ENCODE results near the gene LYG2.
"Not testable (repeated sequence)": the region's sequence is repeated elsewhere in the genome, so short reads cannot be mapped to it uniquely, and the experiment has no call there.

Gene LYG2

DNA sequence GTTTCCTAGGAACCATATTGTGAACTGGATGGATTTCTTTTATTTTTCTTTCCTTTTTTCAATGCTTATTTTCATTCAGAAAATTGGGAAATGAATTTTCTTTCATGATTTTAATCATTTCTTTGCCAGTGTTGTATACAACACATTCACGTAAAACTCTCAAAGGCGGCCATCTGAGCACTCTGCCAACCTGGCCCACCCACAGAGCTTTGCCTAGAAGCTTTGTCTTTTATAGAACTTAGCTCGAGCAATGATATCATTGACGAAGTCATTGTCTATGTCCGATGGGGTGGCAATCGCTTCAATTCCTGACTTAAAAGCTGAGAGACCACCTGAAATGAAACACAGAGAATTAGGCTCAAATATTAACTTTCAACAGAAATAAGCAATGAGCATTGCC, 13.3 kb downstream of the LYG2 start:
- peaks cover 0 to 4% of the 10 kb centered on the region in 2 donors for H3K4me1 Mint-ChIP-seq
- no peak overlapping the region for H3K27ac Mint-ChIP-seq
- no peak for DNase-seq
- peaks cover 0 to 1% of the 10 kb centered on the region in 2 donors for H3K36me3 Mint-ChIP-seq
- no peak for ATAC-seq (replicated peaks)
- H3K9me3 Mint-ChIP-seq: no peaks in the 10 kb centered on the region
- no peak overlapping the region for H3K4me3 Mint-ChIP-seq
- H3K27me3 Mint-ChIP-seq: no peaks in the 10 kb centered on the region

DNA sequence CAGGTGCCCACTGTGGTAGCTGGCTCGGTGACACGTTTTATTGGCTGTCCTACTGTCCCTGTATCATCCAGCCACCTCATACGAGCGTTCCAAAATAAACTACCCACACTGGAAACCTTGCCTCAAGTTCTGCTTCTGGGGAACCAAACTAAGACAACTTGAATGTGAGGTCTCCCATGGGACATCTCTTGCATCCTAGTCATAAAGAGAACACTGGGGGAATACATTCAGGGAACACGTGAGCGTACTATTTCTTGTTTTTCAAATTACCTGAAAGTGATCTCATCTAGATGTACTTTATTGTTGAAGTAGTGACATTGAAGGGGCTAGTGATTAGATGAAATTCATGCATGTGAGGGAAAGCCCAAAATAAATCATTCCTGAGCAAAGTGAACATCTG, 15.0 kb downstream of the LYG2 start:
- DNase-seq: no peak
- Mint-ChIP-seq H3K27me3 (no peaks in the 10 kb centered on the region), H3K27ac (no peak overlapping the region), H3K9me3 (peaks cover 0 to 1% of the 10 kb centered on the region in 2 donors), H3K4me1 (peaks cover 0 to 4% of the 10 kb centered on the region in 2 donors), H3K36me3 (no peaks in the 10 kb centered on the region), H3K4me3 (no peak overlapping the region)
- ATAC-seq (replicated peaks): peak; percentile 46 to 77

DNA sequence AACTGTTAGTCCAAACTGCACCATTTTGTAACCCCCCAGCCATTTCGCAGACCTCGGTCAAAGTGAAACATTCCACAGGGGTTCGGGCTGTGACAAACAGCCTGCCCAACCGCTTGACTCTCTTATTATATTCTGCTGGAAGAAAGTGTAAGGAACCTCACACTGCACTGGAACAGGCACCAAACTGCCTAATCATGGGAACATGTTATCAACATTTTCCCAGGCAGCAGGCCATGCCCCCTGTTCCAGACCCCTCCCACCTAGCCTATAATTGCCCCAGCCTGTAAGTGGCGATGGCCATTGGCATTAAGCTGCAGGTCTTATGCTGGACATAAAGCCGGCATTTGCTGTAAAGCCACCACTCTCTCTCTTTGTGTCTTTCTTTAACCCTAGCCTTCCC, 16.9 kb downstream of the LYG2 start:
- Mint-ChIP-seq H3K36me3 (no peaks in the 10 kb centered on the region), H3K27ac (no peak overlapping the region), H3K4me1 (peaks cover 0 to 4% of the 10 kb centered on the region in 2 donors), H3K27me3 (no peaks in the 10 kb centered on the region), H3K9me3 (peaks cover 3 to 9% of the 10 kb centered on the region in 2 donors), H3K4me3 (no peak overlapping the region)
- DNase-seq (no peak), ATAC-seq (replicated peaks) (no peak)

DNA sequence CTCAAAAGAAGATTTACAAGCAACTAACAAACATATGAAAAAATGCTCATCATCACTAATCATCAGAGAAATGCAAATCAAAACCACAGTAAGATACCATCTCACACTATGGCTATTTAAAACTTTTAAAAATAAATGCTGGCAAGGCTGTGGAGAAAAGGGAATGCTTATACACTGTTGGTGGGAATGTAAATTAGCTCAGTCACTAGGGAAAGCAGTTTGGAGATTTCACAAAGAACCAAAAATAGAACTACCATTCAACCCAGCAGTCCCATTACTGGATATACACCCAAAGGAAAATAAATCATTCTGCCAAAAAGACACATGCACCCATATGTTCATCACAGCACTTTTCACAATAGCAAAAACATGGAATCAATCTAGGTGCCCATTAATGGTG, 22.3 kb downstream of the LYG2 start:
- not testable (repeated sequence) for ATAC-seq (replicated peaks); H3K27ac Mint-ChIP-seq; H3K27me3 Mint-ChIP-seq; H3K4me1 Mint-ChIP-seq; H3K36me3 Mint-ChIP-seq; H3K4me3 Mint-ChIP-seq; DNase-seq
- peaks cover 17 to 18% of the 10 kb centered on the region in 2 donors for H3K9me3 Mint-ChIP-seq

DNA sequence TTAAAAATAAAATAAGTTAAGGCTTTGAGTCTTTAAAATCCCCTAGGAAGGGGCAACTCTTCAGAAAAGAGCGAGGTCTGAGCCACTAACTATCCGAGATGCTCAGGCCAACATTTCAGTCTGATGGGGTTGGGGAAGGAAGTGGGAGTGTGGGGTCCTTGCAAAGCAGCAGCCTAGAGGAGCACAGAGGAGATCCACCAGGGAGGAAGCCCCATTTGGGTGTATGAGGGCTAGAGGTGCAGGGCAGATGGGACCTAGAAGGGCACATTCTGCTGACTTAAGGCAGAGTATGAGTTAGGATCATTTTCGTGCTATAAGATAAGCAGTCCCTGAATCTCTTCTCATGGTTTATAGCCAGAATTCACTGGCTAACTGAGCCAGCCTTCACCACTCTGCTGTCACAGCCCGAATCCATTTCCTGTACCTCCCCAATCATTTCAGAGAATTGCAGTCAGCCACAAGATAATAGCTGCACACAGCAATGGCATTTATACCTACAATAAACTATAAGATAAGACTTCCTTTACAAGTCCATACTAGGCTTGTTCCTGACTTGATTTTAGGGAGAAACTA, 37.5 kb downstream of the LYG2 start:
- no peaks in the 10 kb centered on the region for H3K27me3 Mint-ChIP-seq
- peaks cover 1 to 7% of the 10 kb centered on the region in 2 donors for H3K4me1 Mint-ChIP-seq
- no peak overlapping the region for H3K4me3 Mint-ChIP-seq
- peaks cover 0 to 2% of the 10 kb centered on the region in 2 donors for H3K9me3 Mint-ChIP-seq
- peaks cover 17 to 21% of the 10 kb centered on the region in 2 donors for H3K36me3 Mint-ChIP-seq
- H3K27ac Mint-ChIP-seq: no peak overlapping the region
- ATAC-seq (replicated peaks) (no peak), DNase-seq (no peak)

DNA sequence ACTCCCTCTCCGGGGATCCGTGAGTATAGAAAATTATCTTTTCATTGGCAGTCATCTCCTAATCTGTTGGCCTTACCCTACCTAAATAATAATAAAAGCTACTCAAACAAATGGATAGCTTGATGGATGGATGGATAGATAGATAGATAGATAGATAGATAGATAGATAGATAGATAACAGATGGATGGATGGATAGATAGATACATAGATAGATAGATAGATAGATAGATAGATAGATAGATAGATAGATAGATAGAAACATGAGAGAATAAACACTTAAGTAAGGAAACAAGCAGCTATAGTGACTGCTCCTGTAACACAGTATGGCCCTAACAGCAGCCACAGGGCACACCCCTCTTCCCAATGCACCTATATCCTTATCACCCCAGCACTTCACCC, 39.4 kb downstream of the LYG2 start:
- no peaks in the 10 kb centered on the region for H3K27me3 Mint-ChIP-seq
- DNase-seq (no peak), ATAC-seq (replicated peaks) (no peak)
- peaks cover 0 to 2% of the 10 kb centered on the region in 2 donors for H3K9me3 Mint-ChIP-seq
- peaks cover 1 to 7% of the 10 kb centered on the region in 2 donors for H3K4me1 Mint-ChIP-seq
- no peak overlapping the region for H3K27ac Mint-ChIP-seq
- H3K36me3 Mint-ChIP-seq: peaks cover 18 to 23% of the 10 kb centered on the region in 2 donors
- H3K4me3 Mint-ChIP-seq: no peak overlapping the region

DNA sequence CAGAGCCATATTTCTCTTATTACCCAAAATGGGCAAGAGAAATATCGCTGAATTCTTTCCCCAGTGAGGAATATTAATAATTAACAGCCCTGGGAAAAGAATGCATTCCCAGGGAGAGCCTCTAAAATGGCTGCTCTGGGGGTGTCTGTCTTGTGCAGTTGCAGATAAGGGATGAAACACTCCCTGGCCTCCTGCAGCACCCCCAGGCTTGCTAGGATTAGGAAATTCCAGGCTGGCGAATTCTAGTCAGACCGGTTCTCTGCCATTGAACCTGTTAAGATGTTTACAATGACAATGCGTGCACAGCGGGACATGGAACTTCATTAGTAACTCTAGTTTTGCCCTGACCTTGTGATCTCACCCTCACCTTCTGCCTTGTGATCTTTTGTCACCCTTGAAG, 50.0 kb downstream of the LYG2 start:
- Mint-ChIP-seq H3K36me3 (peaks cover 31 to 44% of the 10 kb centered on the region in 2 donors), H3K27me3 (no peaks in the 10 kb centered on the region), H3K4me3 (no peak overlapping the region), H3K9me3 (peaks cover 8 to 15% of the 10 kb centered on the region in 2 donors), H3K27ac (no peak overlapping the region), H3K4me1 (peaks cover 0 to 6% of the 10 kb centered on the region in 2 donors)
- no peak for ATAC-seq (replicated peaks)
- DNase-seq: no peak

DNA sequence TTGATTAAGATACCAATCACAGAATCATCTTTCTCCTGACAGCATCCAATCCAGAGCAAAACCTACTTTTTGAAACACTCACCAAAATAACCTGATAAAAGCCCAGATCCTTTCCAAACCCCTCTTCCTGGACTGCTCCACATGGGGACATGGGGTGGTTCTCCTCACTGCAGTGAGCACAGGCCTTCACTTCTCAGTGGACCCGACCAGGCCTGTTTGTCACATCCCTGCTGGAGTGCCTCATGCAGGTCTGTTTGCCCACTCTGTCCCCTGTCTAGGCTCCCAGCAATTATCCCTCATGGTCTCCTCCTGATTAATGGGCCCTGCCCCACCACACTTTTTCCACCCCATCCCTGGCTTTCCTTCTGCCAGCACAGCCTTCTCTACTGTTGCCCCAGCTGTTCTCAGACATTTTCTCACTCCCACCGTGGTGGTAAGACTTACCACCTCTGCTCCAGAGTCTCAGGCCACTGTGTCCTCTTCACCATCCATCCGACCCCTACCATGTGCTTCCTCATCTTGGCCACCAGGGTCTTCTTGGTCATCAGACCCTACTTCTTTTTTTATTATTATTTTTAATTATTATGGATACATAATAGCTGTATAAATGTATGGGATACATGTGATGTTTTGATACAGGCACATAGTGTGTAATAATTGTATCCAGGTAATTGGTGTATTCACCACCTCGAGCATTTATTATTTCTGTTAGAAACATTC, 53.3 kb downstream of the LYG2 start:
- Mint-ChIP-seq H3K4me1 (no peaks in the 10 kb centered on the region), H3K36me3 (peaks cover 20 to 30% of the 10 kb centered on the region in 2 donors), H3K9me3 (peaks cover 6 to 9% of the 10 kb centered on the region in 2 donors), H3K27ac (peak overlapping the region; percentile 37), H3K27me3 (no peaks in the 10 kb centered on the region), H3K4me3 (no peak overlapping the region)
- DNase-seq (no peak), ATAC-seq (replicated peaks) (no peak)

DNA sequence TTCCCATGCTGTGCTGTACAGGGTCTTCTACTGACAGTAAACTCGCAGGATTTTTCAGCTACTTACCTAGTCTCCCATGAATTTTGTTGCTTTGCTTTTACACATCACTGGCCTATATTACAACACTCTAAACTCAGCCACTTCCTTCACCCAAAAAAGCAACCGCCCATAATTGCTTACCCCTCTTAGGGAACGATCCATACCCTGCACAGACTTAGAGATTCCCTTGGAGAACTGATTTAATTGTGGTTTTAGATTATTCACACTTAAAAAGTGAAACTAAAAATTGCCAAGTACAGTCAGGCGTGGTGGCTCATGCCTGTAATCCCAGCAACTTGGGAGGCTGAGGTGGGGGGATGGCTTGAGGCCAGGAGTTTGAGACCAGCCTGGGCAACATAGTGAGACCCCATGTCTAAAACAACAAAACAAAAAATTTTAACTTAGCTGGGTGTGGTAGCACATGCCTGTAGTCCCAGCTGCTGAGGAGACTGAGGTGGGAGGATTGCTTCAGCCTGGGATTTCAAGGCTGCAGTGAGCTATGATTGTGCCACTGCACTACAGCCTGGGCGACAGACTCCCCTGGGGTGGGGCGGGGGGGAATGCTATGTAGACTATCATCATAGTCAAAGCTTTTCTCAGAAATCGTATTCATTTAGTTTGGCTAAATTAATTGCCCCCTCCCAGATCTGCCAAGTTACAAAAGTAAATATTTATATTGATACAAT, 55.2 kb downstream of the LYG2 start:
- no peak overlapping the region for H3K4me3 Mint-ChIP-seq
- no peaks in the 10 kb centered on the region for H3K4me1 Mint-ChIP-seq
- H3K36me3 Mint-ChIP-seq: peaks cover 15 to 22% of the 10 kb centered on the region in 2 donors
- DNase-seq (no peak), ATAC-seq (replicated peaks) (no peak)
- H3K27ac Mint-ChIP-seq: no peak overlapping the region
- no peaks in the 10 kb centered on the region for H3K9me3 Mint-ChIP-seq
- no peaks in the 10 kb centered on the region for H3K27me3 Mint-ChIP-seq

DNA sequence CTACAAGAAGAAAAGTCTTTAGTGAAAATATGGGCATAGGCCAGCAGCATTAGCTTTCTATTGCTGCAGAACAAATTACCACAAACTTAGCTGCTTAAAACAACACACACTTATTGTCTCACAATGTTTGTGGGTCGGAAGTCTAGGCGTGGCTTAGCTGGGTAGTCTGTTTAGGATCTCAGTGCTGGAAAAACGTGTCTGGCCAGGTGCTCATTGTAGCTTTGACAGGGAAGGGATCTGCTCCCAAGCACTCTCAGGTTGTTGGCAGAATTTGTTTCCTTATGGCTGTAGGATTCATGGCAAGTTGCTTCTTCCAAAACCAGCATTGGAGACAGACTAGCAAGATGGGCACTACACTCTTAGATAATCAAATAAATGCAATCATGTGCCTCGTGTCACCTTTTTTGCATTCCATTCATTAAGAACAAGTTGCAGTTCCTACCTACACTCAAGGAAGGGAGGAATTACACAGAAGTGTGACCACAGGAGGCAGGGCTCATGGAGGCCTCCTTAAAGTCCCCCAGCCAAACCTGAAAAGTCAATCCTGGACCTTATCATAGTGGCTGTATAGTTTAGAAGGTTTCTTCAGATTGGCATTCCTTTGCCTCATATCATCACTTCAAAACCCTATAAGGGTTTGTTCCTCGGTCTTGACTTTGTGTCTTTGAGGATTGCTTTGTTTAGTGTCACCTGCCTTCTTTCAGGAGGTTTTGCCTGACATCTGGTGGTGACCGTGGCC, 57.2 kb downstream of the LYG2 start:
- no peaks in the 10 kb centered on the region for H3K27me3 Mint-ChIP-seq
- ATAC-seq (replicated peaks) (no peak), DNase-seq (no peak)
- H3K27ac Mint-ChIP-seq: no peak overlapping the region
- no peak overlapping the region for H3K4me3 Mint-ChIP-seq
- H3K36me3 Mint-ChIP-seq: peaks cover 19 to 27% of the 10 kb centered on the region in 2 donors
- no peaks in the 10 kb centered on the region for H3K9me3 Mint-ChIP-seq
- no peaks in the 10 kb centered on the region for H3K4me1 Mint-ChIP-seq

DNA sequence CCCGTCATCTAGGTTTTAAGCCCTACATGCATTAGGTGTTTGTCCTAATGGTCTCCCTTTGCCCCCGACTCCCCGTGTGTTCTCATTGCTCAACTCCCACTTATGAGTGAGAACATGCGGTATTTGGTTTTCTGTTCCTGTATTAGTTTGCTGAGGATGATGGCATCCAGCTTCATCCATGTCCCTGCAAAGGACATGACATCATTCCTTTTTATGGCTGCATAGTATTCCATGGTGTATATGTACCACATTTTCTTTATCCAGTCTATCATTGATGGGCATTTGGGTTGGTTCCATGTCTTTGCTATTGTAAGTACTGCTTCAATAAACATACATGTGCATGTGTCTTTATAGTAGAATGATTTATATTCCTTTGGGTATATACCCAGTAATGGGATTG, 63.1 kb downstream of the LYG2 start:
- H3K27me3 Mint-ChIP-seq; H3K4me3 Mint-ChIP-seq; H3K27ac Mint-ChIP-seq; DNase-seq; ATAC-seq (replicated peaks); H3K4me1 Mint-ChIP-seq; H3K9me3 Mint-ChIP-seq: not testable (repeated sequence)
- peaks cover 43 to 54% of the 10 kb centered on the region in 2 donors for H3K36me3 Mint-ChIP-seq

Data from stimulated activated naive B cell treated with anti-CD40 and anti-IgM and Interleukin-4, amounts not matched to agents 10 μg/mL and 1 μg/mL and 100 μg/mL, for 72 hours (primary cell).